Dermis microvascular lymphatic vessel endothelial cell (primary cell): ENCODE data around the gene MT1X. TPM values are rescaled to one million over a fixed set of nuclear protein-coding genes. Genes with fewer than 3 reads are reported as not detected.

ENCODE experiments used
- DNase-seq, 2 donors: peaks; one replicate each; pipeline versions ENCODE4 v3.0.0 to v3.0.0-alpha.2; 2010; ENCODE audit warnings: low read depth in 2 of 2
- total RNA-seq: library from RNA; depleted of rRNA; stranded (reverse); fragments of >200 nt; gene quantifications from 2 replicates; pipeline ENCODE4 v1.2.1, GENCODE V29; 2014

The MT1X gene
- 7.0 and 15.0 TPM in 2 replicates for total RNA-seq

GRCh38 chr16:56681939-56682702 is at the start of gene MT1X:
MT1X (plus strand) TSS chr16:56682470; CDS start chr16:56682541, 71 bp downstream.
- peak; percentile 79 to 83 for DNase-seq

GRCh38 chr16:56632848-56633365 is 49.4 kb upstream of the MT1X start:
- DNase-seq, result no peak

- DNase-seq, result no peak
Measured at GRCh38 chr16:56633535-56633934, 48.7 kb upstream of the MT1X start.

GRCh38 chr16:56634715-56635440 is 47.4 kb upstream of the MT1X start:
- DNase-seq, result no peak

GRCh38 chr16:56635441-56635967 is 46.8 kb upstream of the MT1X start:
- DNase-seq, result no peak

- no peak for DNase-seq
Measured at GRCh38 chr16:56636616-56637413, 45.5 kb upstream of the MT1X start.

GRCh38 chr16:56637814-56638750 is 44.2 kb upstream of the MT1X start, which contains the start of gene MT1A:
MT1A (plus strand) TSS chr16:56638666; CDS start chr16:56638739, 73 bp downstream.
- DNase-seq, result peak in 1 of 2 donors; percentile 58

GRCh38 chr16:56639045-56639444 is 43.2 kb upstream of the MT1X start:
- DNase-seq, result no peak

- no peak for DNase-seq
Measured at GRCh38 chr16:56640076-56640475, 42.2 kb upstream of the MT1X start.

GRCh38 chr16:56641166-56641565 is 41.1 kb upstream of the MT1X start:
- DNase-seq, result no peak

GRCh38 chr16:56643080-56643778 is 39.0 kb upstream of the MT1X start:
- DNase-seq, result peak in 1 of 2 donors; percentile 34

GRCh38 chr16:56643833-56644232 is 38.4 kb upstream of the MT1X start:
- no peak for DNase-seq

GRCh38 chr16:56645311-56645710 is 37.0 kb upstream of the MT1X start:
- DNase-seq, result no peak

- no peak for DNase-seq
Measured at GRCh38 chr16:56645838-56646237, 36.4 kb upstream of the MT1X start.

GRCh38 chr16:56647641-56648431 is 34.4 kb upstream of the MT1X start:
- DNase-seq, result no peak

- no peak for DNase-seq
Measured at GRCh38 chr16:56649271-56649670, 33.0 kb upstream of the MT1X start.

GRCh38 chr16:56649820-56650219 is 32.5 kb upstream of the MT1X start:
- no peak for DNase-seq

GRCh38 chr16:56651586-56651985 is 30.7 kb upstream of the MT1X start, which contains the start of gene MT1B:
MT1B (plus strand) TSS chr16:56651886; CDS start chr16:56651954, 68 bp downstream.
- DNase-seq, result no peak

- no peak for DNase-seq
Measured at GRCh38 chr16:56652600-56652999, 29.7 kb upstream of the MT1X start.
